Neural cell (in vitro differentiated cells): ENCODE measurements around the gene IFIH1. TPM values are rescaled to one million over a fixed set of nuclear protein-coding genes. Genes with fewer than 3 reads are reported as not detected.

ENCODE experiments used
- H2AFZ ChIP-seq: fragments of 200-600, 300-800 bp; sonication (generic), shearing (Covaris generic); 2 replicates; pipeline ENCODE4 v1.6.0; 2014; ENCODE audit warnings: low read depth, mild to moderate bottlenecking, antibody characterized with exemption, low read length, moderate library complexity
- H3F3A ChIP-seq: fragments of 200-600 bp; shearing (Covaris generic); 2 replicates; pipeline ENCODE4 v1.6.1; 2016; ENCODE audit warnings: mild to moderate bottlenecking, moderate library complexity, mixed read lengths, antibody characterized with exemption, low read length; ENCODE audit not compliant: insufficient read depth, poor library complexity, severe bottlenecking
- H3K27ac ChIP-seq: fragments of 200-600, 300-800 bp; sonication (generic), shearing (Covaris generic); 2 replicates; pipeline ENCODE4 v1.5.1; 2014; ENCODE audit warnings: mild to moderate bottlenecking, low read length, moderate library complexity
- H3K27me3 ChIP-seq: fragments of 300-800, 200-600 bp; sonication (generic), shearing (Covaris generic); 2 replicates; pipeline ENCODE4 v1.6.0; 2014; ENCODE audit warnings: mild to moderate bottlenecking, low read depth, low read length, moderate library complexity; ENCODE audit not compliant: insufficient read depth
- H3K36me3 ChIP-seq: fragments of 300-800, 200-600 bp; sonication (generic), shearing (Covaris generic); 2 replicates; pipeline ENCODE4 v1.5.1; 2014; ENCODE audit warnings: mild to moderate bottlenecking, antibody characterized with exemption, low read length, moderate library complexity; ENCODE audit not compliant: insufficient read depth
- H3K4me2 ChIP-seq: fragments of 300-800, 200-600 bp; sonication (generic), shearing (Covaris generic); 2 replicates; pipeline ENCODE4 v1.6.0; 2014; ENCODE audit warnings: mild to moderate bottlenecking, low read length
- H3K4me3 ChIP-seq: fragments of 300-800, 200-600 bp; sonication (generic), shearing (Covaris generic); 2 replicates; pipeline ENCODE4 v1.5.1; 2014; ENCODE audit warnings: mild to moderate bottlenecking, low read length, moderate library complexity
- H3K79me2 ChIP-seq: fragments of 200-600 bp; shearing (Covaris generic); replicated peaks from 2 replicates; pipeline ENCODE4 v1.6.0; 2014; ENCODE audit warnings: mild to moderate bottlenecking, low read length, moderate library complexity; ENCODE audit not compliant: insufficient read depth
- H3K9ac ChIP-seq: fragments of 300-800, 200-600 bp; sonication (generic), shearing (Covaris generic); 2 replicates; pipeline ENCODE4 v1.6.1; 2016; ENCODE audit warnings: mild to moderate bottlenecking, low read length, mixed read lengths
- H3K9me2 ChIP-seq: fragments of 200-600 bp; shearing (Covaris generic); 2 replicates; pipeline ENCODE4 v1.6.1; 2016; ENCODE audit warnings: mild to moderate bottlenecking, low read length, mixed read lengths; ENCODE audit not compliant: insufficient read depth
- H3K9me3 ChIP-seq: fragments of 200-600, 300-800 bp; sonication (generic), shearing (Covaris generic); 2 replicates; pipeline ENCODE4 v1.6.1; 2016; ENCODE audit warnings: mild to moderate bottlenecking, mixed run types, low read length, moderate library complexity, mixed read lengths
- H4K20me1 ChIP-seq: fragments of 200-600 bp; shearing (Covaris generic); 2 replicates; pipeline ENCODE4 v1.6.1; 2016; ENCODE audit warnings: mild to moderate bottlenecking, mixed run types; ENCODE audit not compliant: insufficient read depth
- CTCF ChIP-seq: fragments of 450-650 bp; IDR thresholded peaks from 2 replicates; pipeline ENCODE4 v1.5.1; 2014; ENCODE audit warnings: antibody characterized with exemption, mild to moderate bottlenecking, moderate library complexity; ENCODE audit not compliant: poor library complexity, severe bottlenecking
- EP300 ChIP-seq: fragments of 450-650 bp; conservative IDR thresholded peaks from 2 replicates; pipeline ENCODE4 v1.6.1; 2014; ENCODE audit warnings: antibody characterized with exemption, mild to moderate bottlenecking, moderate library complexity; ENCODE audit not compliant: poor library complexity, severe bottlenecking
- EZH2 ChIP-seq: fragments of 200-600, 300-800 bp; shearing (Covaris generic), sonication (generic); IDR thresholded peaks from 2 replicates; pipeline ENCODE4 v1.6.1; 2014; ENCODE audit warnings: antibody characterized with exemption, low read length, borderline replicate concordance, mild to moderate bottlenecking; ENCODE audit not compliant: insufficient read depth, poor library complexity, severe bottlenecking
- MXI1 ChIP-seq: fragments of 450-650 bp; conservative IDR thresholded peaks from 2 replicates; pipeline ENCODE4 v1.6.1; 2014; ENCODE audit warnings: antibody characterized with exemption, mild to moderate bottlenecking; ENCODE audit not compliant: poor library complexity, severe bottlenecking
- POLR2AphosphoS5 ChIP-seq: IDR thresholded peaks from 2 replicates; pipeline ENCODE4 v1.6.1; 2012
- RAD21 ChIP-seq: fragments of 450-650 bp; conservative IDR thresholded peaks from 2 replicates; pipeline ENCODE4 v1.6.1; 2014; ENCODE audit warnings: antibody characterized with exemption, mild to moderate bottlenecking, moderate library complexity
- SMC3 ChIP-seq: fragments of 450-650 bp; conservative IDR thresholded peaks from 2 replicates; pipeline ENCODE4 v1.6.1; 2014; ENCODE audit warnings: antibody characterized with exemption, mild to moderate bottlenecking, moderate library complexity; ENCODE audit not compliant: poor library complexity
- TAF1 ChIP-seq: IDR thresholded peaks from 2 replicates; pipeline ENCODE4 v1.6.1; 2012; ENCODE audit warnings: low read depth
- polyA plus RNA-seq: library from polyadenylated mRNA; depleted of rRNA; stranded (reverse); fragments of >200 nt; gene quantifications from 2 replicates; pipeline ENCODE4 v1.2.3, GENCODE V29; 2014
- TF ChIP-seq, protein P1 (sequence below): IDR thresholded peaks from 2 replicates; pipeline ENCODE4 v1.6.1; 2012; ENCODE audit warnings: borderline replicate concordance

The IFIH1 gene
- polyA plus RNA-seq, 1 donor from 2014 or later, result not detected

DNA sequence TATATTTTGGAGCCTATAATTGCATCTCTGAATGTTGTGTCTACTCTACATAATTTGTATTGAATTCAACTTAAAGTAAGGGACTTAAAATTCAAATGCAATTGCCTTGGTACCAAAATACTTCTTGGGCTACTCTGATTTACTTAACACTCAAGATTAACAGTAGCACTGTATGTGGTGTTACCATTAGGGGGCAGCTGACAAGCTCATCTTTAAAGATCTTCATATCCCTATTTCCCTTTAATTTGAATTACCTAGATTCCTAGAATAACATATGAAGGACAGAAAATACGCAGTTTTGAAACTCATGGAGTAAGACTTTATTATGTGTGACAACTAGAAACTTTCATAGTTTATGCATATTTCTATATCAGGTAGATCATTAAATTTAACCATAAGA is 37.8 kb downstream of the IFIH1 start:
- Histone ChIP-seq H3K27ac (no peak overlapping the region), H3K79me2 (no peaks in the 10 kb centered on the region), H3K9ac (no peak overlapping the region), H3K9me2 (no peaks in the 10 kb centered on the region), H3K27me3 (no peaks in the 10 kb centered on the region), H3K4me3 (no peak overlapping the region), H3K9me3 (no peaks in the 10 kb centered on the region), H3F3A (no peaks in the 10 kb centered on the region), H2AFZ (no peak overlapping the region), H4K20me1 (no peaks in the 10 kb centered on the region), H3K4me2 (no peak overlapping the region), H3K36me3 (no peaks in the 10 kb centered on the region)
- TF ChIP-seq TAF1, result no peak
- TF ChIP-seq, protein P1, sequence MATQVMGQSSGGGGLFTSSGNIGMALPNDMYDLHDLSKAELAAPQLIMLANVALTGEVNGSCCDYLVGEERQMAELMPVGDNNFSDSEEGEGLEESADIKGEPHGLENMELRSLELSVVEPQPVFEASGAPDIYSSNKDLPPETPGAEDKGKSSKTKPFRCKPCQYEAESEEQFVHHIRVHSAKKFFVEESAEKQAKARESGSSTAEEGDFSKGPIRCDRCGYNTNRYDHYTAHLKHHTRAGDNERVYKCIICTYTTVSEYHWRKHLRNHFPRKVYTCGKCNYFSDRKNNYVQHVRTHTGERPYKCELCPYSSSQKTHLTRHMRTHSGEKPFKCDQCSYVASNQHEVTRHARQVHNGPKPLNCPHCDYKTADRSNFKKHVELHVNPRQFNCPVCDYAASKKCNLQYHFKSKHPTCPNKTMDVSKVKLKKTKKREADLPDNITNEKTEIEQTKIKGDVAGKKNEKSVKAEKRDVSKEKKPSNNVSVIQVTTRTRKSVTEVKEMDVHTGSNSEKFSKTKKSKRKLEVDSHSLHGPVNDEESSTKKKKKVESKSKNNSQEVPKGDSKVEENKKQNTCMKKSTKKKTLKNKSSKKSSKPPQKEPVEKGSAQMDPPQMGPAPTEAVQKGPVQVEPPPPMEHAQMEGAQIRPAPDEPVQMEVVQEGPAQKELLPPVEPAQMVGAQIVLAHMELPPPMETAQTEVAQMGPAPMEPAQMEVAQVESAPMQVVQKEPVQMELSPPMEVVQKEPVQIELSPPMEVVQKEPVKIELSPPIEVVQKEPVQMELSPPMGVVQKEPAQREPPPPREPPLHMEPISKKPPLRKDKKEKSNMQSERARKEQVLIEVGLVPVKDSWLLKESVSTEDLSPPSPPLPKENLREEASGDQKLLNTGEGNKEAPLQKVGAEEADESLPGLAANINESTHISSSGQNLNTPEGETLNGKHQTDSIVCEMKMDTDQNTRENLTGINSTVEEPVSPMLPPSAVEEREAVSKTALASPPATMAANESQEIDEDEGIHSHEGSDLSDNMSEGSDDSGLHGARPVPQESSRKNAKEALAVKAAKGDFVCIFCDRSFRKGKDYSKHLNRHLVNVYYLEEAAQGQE, result no peak

- H3K27me3 ChIP-seq, result no peaks in the 10 kb centered on the region
- H2AFZ ChIP-seq, result no peak overlapping the region
- H3K27ac ChIP-seq, result no peak overlapping the region
- H3K9ac ChIP-seq, result no peak overlapping the region
- no peaks in the 10 kb centered on the region for H3F3A ChIP-seq
- no peak overlapping the region for H3K4me3 ChIP-seq
- no peaks in the 10 kb centered on the region for H3K9me2 ChIP-seq
- no peaks in the 10 kb centered on the region for H4K20me1 ChIP-seq
- no peak overlapping the region for H3K4me2 ChIP-seq
- H3K79me2 ChIP-seq, result no peaks in the 10 kb centered on the region
- H3K36me3 ChIP-seq, result no peaks in the 10 kb centered on the region
- TF ChIP-seq RAD21 (no peak), EP300 (no peak), CTCF (no peak)
- H3K9me3 ChIP-seq, result no peaks in the 10 kb centered on the region
Measured at GRCh38 chr2:162277381-162277780, 41.1 kb downstream of the IFIH1 start.

DNA sequence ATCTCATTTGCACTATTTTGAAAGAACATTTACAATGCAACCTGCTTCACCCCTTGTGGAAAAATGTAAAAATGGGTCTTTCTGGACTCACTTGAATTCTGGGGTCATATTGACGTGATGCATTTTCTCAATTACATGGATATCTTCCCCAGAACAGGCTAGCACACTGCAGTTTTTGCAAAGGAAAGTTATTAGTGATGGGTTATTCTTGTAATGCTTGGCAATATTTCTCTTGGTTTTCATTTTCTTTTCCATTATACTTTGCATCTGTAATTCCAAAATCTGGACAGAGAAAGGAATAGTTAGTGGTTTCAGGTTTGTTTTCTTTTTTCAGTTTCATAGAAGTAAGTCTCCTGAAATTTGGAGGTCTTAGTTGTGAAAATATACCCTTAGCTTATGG is 50.5 kb downstream of the IFIH1 start:
- TF ChIP-seq MXI1 (no peak), POLR2AphosphoS5 (no peak), TAF1 (no peak), EZH2 (no peak), SMC3 (no peak), RAD21 (no peak), EP300 (no peak), CTCF (no peak)
- TF ChIP-seq, protein P1, result no peak
- no peaks in the 10 kb centered on the region for H3F3A ChIP-seq
- H3K27me3 ChIP-seq, result no peaks in the 10 kb centered on the region
- no peaks in the 10 kb centered on the region for H3K79me2 ChIP-seq
- H3K9me2 ChIP-seq, result no peaks in the 10 kb centered on the region
- no peaks in the 10 kb centered on the region for H3K9me3 ChIP-seq
- H2AFZ ChIP-seq, result no peak overlapping the region
- no peaks in the 10 kb centered on the region for H4K20me1 ChIP-seq
- no peak overlapping the region for H3K27ac ChIP-seq
- H3K4me2 ChIP-seq, result no peak overlapping the region
- H3K9ac ChIP-seq, result no peak overlapping the region
- H3K36me3 ChIP-seq, result no peaks in the 10 kb centered on the region
- H3K4me3 ChIP-seq, result no peak overlapping the region
